EL (cell line): Measurements from ENCODE around the gene TRIM71.
A peak's percentile ranks its signal among the peaks of the same experiment; 100 is the strongest.
"Not testable (repeated sequence)": the region's sequence is repeated elsewhere in the genome, so short reads cannot be mapped to it uniquely, and the experiment has no call there.

Experiments used
- DNase-seq: peaks from one replicate; pipeline ENCODE4 v3.0.0-alpha.2; 2016

TRIM71 gene

DNA sequence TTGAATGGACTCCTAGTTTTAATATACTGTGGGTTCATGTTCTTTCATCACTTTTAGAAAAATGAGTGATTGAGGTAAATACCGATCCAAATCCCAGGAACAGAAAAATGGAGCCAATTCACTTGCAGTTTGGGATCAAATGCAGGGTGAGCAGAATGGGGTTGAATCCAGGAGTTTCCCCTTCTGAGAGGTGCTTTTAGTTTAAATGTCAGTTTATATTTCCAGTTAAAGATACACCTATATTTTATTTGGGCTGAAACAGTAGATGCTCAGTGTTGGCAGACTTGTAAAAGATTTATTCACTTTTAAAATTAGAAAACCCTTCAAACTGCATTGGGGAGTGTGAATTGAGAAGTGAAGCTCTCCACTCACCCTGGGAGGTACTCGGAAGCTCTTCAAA, 2.6 kb downstream of the TRIM71 start:
- no peak for DNase-seq

DNA sequence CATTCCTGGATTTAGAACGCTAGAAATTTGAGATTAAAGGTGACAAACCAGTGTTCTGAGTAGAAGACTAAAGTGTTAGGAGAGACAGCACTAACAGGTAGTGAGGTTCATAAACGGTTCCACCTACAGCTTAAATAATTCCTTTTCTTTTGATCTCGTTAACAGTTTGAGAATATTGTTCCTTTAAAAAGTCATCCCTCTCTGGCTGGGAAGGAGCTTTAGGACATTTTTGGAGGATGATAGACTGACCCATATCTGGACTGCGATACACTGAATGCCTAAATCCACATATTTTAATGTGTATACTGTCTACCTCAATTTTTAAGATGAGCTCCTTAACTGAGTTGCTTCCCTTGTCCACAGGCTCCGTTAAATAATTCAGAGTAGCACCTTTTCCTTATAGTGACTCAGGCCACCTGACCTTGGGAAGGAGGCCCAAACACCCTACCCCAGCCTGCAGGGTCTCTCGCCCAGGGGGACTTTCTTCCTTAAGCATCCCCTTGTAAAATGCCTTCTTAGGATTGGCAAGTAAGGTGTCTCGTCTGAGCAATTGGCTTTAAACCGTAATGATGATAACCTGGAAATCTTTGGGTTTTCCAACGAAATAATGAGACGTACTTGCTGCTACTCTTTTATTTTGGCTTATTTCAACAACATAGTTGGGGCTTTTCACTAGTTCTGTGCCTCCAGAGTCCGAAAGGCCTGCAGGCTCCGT, 3.3 kb downstream of the TRIM71 start:
- DNase-seq: no peak

DNA sequence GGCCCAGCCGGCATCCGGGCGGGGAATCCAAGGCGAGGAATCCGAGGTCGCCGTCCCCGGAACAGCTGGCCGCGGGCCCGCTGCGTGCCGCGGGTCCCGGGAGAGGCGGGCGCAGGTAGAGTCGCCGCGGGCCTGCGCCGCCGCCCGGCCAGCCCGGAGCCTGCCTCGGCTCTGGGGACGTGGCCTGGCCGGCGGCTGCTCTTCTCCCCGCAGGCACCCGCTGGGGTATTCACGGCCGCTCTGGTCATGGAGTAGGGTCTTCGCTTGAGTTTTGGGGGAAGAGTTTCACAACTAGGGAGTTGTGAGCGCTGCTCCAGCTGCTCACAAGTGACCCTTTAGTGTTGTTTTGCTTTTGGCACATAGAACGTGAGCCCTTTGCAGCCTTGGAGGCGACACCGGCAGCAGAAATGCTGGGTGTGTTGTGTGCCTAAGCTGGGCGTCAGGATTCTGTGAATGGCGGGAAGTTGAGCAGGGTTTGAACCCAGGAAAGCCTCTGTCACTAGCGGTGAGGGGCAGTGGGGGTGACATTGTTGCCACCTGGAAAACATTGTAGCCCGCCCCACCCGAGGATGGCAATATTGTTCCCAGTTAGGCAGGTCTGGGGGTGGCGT, 4.0 kb downstream of the TRIM71 start:
- DNase-seq: no peak

DNA sequence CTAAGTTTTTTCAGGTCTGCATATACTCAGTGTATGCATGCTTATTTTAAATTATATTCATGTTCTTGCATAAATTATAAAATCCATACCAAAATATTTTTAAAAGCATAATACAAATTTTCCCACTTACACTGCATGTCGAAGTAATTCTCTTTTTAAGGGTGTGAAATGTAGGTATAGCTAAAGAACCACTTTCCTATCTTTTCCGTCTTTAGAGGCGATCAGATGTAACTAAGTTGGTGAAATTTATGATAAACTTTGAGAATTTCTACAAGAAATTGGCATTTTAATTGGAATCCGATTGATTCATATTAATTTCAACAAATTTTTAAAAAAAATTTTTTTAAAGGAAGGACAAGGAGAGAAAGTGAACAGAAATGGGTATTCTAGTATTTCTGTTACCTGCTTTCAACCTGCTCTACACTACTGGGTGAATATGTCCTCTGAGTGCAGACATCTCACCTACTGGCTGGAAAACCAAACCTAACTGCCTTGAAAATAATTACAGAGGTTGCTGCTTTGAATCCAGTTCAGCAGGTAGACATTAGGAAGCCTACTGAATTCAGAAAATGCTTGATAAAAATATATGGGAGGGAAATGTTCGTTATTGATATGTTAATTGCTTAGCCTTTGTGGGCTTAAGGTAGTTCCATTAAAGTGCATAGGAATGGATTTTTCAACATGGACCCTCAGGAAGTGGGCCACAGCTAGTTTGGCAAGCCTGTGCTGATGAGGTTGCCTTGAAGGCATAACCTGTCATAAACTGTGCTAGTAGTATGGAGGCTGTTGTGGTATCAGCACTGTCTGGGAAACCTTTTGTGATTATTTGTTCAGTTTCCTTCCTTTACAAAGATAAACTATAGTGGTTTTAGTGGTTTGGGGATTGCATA, 5.1 kb downstream of the TRIM71 start:
- DNase-seq: no peak

DNA sequence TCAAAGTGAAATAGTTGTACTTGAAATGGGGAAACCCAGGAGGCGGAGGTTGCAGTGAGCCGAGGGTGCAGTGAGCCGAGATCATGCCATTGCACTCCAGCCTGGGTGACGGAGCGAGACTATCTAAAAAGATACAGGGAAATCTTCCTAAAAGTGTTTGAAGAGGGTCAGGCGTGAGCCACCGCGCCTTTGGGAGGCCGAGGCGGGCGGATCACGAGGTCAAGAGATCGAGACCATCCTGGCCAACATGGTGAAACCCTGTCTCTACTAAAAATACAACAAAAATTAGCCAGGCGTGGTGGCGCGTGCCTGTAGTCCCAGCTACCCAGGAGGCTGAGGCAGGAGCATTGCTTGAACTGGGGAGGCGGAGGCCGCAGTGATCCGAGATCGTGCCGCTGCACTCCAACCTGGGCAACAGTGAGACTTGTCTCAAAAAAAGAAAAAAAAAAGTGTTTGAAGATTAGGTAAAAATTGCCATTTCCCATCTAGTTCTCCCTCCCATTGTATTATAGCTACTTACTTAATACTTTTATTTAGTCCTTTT, 5.9 kb downstream of the TRIM71 start:
- DNase-seq: not testable (repeated sequence)

GRCh38 chr3:32825601-32826375, 8.0 kb downstream of the TRIM71 start:
- DNase-seq: no peak

DNA sequence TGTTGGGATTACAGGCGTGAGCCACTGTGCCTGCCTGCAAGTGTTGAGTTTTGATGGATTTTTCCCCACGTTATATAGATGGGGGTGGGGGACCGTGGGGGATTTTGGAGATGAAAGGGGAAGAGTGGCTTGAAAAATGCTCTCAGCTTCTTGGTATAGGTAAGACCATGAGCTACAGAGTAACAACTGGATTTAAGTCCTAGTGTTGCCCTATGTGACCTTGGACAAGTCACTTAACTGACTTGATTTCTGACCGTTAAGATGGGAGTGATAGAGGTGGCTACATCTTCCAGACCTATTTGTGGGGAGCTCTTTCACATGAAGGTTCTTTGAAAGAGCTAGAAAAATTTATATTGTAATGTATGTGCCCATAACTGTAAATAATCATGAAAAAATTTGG, 13.3 kb downstream of the TRIM71 start:
- no peak for DNase-seq

DNA sequence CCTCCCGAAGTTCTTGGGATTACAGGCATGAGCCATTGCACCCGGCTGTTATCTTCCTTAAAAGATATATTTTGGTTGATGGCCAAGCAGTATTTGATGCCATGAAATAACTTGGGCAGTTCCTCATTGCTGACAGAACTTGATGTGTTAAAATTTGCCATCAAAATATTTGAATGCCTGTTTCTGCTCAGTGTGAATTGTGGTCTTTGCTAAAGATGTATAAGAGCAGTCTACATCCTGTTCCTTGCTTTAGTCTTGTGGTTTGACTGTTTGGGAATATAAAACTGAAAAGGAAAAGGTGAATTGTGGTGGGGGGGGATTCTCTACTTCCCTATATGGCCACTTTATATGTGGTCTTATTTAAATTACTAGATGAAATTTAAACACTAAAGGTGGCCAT, 14.0 kb downstream of the TRIM71 start:
- no peak for DNase-seq

GRCh38 chr3:32832193-32832592, 14.4 kb downstream of the TRIM71 start:
- no peak for DNase-seq

DNA sequence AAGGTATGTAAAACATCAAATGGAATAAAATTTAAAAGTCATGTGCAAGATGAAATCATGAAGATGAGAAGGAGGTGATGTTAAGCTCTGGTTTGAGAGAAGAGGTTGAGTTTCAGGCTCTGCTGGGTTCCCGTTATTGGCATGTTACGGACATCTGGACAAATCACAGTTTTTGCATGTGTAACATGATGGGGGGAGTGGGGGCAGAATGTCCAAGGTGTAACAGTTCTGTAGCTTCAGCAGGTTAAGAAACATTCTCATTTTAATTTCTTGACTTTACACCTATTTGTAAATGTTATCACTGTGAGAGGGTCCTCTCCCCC, 17.2 kb downstream of the TRIM71 start:
- DNase-seq: no peak

GRCh38 chr3:32835961-32836360, 18.2 kb downstream of the TRIM71 start:
- no peak for DNase-seq

DNA sequence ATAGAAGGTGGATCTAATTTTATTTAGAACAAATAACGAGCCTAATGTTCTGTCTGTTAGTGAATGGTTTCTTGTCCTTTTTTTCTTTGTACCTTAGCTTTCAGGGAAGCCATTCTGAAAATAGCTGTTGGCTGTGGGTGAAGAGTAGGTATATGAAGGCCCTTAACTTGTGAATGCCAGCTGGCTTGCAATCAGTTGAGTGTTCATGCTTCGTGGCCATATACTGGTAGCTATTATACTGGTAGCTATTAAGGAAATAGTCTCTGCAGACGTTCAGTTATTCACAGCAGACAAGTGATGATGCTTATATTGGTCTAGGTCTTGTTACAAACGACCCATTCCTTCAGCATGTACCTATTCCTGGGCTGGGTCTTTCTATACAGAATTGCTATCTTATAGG, 18.8 kb downstream of the TRIM71 start:
- no peak for DNase-seq

DNA sequence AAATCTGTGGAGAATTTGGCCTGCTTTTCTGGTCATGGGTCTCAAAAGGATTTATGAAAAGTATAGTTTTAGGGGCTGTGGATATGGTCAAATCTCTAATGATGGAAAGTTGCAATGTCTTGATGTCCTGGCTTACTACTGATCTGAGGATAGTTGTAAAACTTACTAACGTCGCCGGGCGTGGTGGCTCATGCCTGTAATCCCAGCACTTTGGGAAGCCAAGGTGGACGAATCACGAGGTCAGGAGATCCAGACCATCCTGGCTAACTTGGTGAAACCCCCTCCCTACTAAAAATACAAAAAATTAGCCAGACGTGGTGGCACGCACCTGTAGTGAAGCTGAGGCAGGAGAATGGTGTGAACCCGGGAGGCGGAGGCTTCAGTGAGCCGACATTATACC, 19.6 kb downstream of the TRIM71 start:
- no peak for DNase-seq

DNA sequence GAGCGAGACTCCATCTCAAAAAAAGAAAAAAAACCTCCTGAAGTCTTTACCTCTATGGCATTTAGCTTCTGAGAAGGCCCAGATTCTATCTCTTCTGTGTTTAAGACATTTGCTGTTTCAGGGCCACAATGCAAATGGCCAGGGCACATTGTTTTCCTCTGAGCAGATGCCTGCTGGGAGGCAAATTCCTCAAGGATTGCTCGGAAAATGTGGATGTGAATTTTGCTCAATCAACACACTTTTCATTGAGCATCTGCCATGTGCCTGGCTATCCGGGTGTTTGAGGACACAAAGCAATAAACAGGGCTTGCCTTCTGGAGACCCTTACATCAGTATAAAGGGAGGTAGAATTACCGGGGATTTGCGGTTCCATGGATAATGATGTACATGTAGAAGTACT, 20.0 kb downstream of the TRIM71 start:
- DNase-seq: peak; percentile 21

DNA sequence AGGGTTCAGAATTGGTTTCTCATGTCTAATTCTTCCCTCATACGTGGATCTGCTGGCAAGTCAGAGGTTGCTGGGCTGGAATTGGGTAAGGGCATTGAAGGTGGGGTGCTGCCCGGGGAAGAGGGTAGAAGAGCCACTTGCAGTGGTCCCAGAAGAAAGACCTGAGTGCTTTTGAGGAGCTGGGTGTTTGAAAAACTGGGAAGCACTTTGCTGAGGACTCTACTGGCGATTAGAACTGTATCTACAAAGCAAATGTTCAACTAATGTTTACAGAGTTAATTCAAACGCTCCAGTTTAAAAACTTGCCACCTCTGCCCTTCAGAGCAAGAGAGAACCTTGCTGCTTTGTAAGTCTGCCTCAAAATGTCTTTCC, 21.9 kb downstream of the TRIM71 start:
- no peak for DNase-seq

- no peak for DNase-seq
These were observed 22.5 kb downstream of the TRIM71 start for GRCh38 chr3:32840086-32840841.

DNA sequence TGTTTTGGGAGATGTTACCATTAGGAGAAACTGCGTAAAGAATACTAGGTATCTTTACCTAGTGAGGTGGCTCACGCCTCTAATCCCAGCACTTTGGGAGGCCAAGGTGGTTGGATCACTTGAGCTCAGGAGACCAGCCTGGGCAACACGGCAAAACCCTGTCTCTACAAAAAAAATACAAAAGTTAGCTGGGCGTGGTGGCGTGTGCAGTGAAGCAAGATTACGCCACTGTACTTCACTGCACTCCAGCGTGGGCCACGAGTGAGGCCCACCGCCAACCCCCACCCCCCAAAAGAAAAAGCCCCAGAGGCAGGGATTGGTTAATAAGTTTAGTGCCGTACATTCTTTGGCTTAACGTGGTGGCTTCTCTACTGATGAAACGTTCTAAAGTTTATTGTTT, 23.5 kb downstream of the TRIM71 start:
- no peak for DNase-seq

DNA sequence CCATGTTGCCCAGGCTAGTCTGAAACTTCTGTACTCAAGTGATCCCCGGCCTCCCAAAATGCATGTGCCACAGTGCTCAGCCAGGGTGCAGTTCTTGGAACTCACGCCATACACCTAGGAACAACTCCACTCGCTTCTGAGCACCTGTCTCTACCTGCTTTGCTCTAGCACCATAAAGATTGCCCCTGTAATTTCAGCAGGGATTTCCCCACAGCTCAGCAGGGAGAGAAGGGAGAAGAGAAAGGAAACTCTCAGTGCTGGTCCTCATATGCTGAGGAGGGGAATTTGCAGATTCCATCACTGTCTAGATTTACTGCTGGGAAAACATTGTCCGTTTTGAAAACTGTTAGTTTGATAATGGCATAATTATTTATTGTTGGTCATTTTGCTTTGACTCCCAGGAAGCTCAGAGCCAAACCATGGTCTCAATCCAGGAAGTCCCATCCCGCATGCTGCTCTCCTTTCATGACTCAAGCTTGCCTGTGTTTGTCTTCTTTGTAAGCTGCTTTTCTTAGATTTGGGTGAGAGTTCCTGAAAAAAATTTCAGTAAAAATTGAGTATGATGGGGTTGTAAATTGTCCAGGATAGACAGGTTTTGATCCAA, 24.2 kb downstream of the TRIM71 start:
- peak; percentile 30 for DNase-seq

DNA sequence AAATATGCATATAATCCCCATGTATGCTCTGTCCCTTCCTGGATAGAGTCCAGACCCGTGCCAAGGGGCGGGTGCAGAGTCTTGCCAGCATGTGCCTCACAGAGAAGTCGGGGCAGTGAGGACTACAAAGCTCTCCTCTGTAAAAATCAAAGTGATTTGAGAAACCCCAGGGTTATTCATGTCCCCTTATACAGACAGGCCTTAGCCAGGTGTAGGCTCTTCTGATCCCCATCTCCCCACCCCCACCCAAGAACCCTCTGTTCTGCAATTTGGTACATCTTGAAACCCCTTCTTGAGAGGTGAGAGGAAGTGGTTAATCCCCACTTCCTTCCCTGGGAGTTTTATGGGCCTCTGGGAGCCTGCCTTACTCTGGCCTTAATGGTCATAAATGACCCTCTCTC, 24.7 kb downstream of the TRIM71 start:
- DNase-seq: peak; percentile 5

- no peak for DNase-seq
These were observed 25.2 kb downstream of the TRIM71 start for GRCh38 chr3:32842987-32843386.

- DNase-seq: no peak
These were observed 25.9 kb downstream of the TRIM71 start for GRCh38 chr3:32843510-32844321.
